H1 (cell line): ENCODE results near the gene KLK6. TPM values are rescaled to one million over a fixed set of nuclear protein-coding genes. Genes with fewer than 3 reads are reported as not detected.
A peak's percentile ranks its signal among the peaks of the same experiment; 100 is the strongest.

Experiments used
- CTCF ChIA-PET: fragments of 300-600 bp; sonication (Branson Sonifier 250); formaldehyde crosslinking; loops from one replicate; lab custom pipeline; 2021; ENCODE audit not compliant: partially characterized antibody; lab: Charles Lee
- POLR2A ChIA-PET: fragments of 300-600 bp; sonication (Branson Sonifier 250); formaldehyde crosslinking; loops from one replicate; lab custom pipeline; 2021; ENCODE audit warnings: inconsistent platforms; ENCODE audit not compliant: partially characterized antibody; lab: Charles Lee
- DNase-seq, 2 experiments: peaks; one replicate each; pipeline versions ENCODE4 v3.0.0 to v3.0.0-alpha.2; 2010 to 2022; ENCODE audit warnings: low spot score in 2 of 2, low read depth in 1 of 2, mixed read lengths in 1 of 2
- FAIRE-seq: peaks from 2 replicates; lab custom pipeline; 2011; peaks lifted over from hg19 to GRCh38; lab: Jason Lieb, UNC
- H2AFZ ChIP-seq: 2 replicates; pipeline ENCODE4 v1.8.1; 2012; ENCODE audit warnings: low read length, inconsistent platforms
- H2AK5ac ChIP-seq: 2 replicates; pipeline ENCODE4 v1.6.1; 2013; ENCODE audit warnings: low read depth, low read length
- H2BK120ac ChIP-seq: replicated peaks from 2 replicates; pipeline ENCODE3; 2013; ENCODE audit warnings: low read depth, low read length, inconsistent platforms
- H2BK12ac ChIP-seq: 2 replicates; pipeline ENCODE4 v1.6.1; 2013; ENCODE audit warnings: low read depth, low read length
- H2BK15ac ChIP-seq: 2 replicates; pipeline ENCODE4 v1.6.1; 2013; ENCODE audit warnings: low read length
- H2BK20ac ChIP-seq: 2 replicates; pipeline ENCODE4 v1.6.1; 2013; ENCODE audit warnings: low read length
- H2BK5ac ChIP-seq: 2 replicates; pipeline ENCODE4 v1.6.1; 2013; ENCODE audit warnings: low read depth, low read length
- H3K14ac ChIP-seq: 2 replicates; pipeline ENCODE4 v1.6.1; 2013; ENCODE audit warnings: inconsistent platforms; ENCODE audit not compliant: insufficient read length
- H3K18ac ChIP-seq: 2 replicates; pipeline ENCODE4 v1.6.1; 2013; ENCODE audit warnings: low read length; ENCODE audit errors: extremely low read depth
- H3K23ac ChIP-seq: 2 replicates; pipeline ENCODE4 v1.6.1; 2013; ENCODE audit warnings: inconsistent platforms; ENCODE audit not compliant: insufficient read length
- H3K23me2 ChIP-seq: 2 replicates; pipeline ENCODE4 v1.6.1; 2013; ENCODE audit warnings: low read depth, low read length
- H3K27ac ChIP-seq: 2 replicates; pipeline ENCODE4 v1.6.1; 2011; ENCODE audit warnings: low read depth, low read length, inconsistent platforms
- H3K27me3 ChIP-seq, 4 experiments: replicated peaks in 1 of 4; 1 replicate in 1 of 4; 2 replicates in 3 of 4; pipeline versions ENCODE4 v1.6.1 to v1.8.1; 2011 to 2013; ENCODE audit warnings: low read length in 3 of 4, mild to moderate bottlenecking in 3 of 4, inconsistent platforms in 2 of 4, mixed read lengths in 2 of 4, moderate library complexity in 1 of 4; ENCODE audit not compliant: control insufficient read depth in 3 of 4, insufficient read depth in 3 of 4; ENCODE audit errors: extremely low read depth in 1 of 4
- H3K36me3 ChIP-seq, 4 experiments: 2 replicates each; pipeline versions ENCODE4 v1.6.1 to v1.8.1; 2011 to 2013; ENCODE audit warnings: mild to moderate bottlenecking in 4 of 4, low read length in 3 of 4, moderate library complexity in 2 of 4, control low read depth in 1 of 4, inconsistent platforms in 1 of 4; ENCODE audit not compliant: insufficient read depth in 4 of 4, control insufficient read depth in 2 of 4
- H3K4ac ChIP-seq: replicated peaks from 2 replicates; pipeline ENCODE3; 2013; ENCODE audit warnings: low read length, low read depth, mixed read lengths, inconsistent platforms; ENCODE audit not compliant: insufficient read length
- H3K4me1 ChIP-seq, 4 experiments: replicated peaks in 1 of 4; 1 replicate in 1 of 4; 2 replicates in 3 of 4; pipeline versions ENCODE4 v1.6.1 to v1.8.1; 2011 to 2013; ENCODE audit warnings: low read length in 3 of 4, inconsistent platforms in 2 of 4, mixed read lengths in 1 of 4; ENCODE audit not compliant: insufficient read depth in 4 of 4, control insufficient read depth in 3 of 4
- H3K4me2 ChIP-seq, 2 experiments: 2 replicates each; pipeline versions ENCODE4 v1.6.1 to v1.8.1; 2011 to 2013; ENCODE audit warnings: low read depth in 2 of 2, low read length in 2 of 2, control low read depth in 1 of 2, inconsistent platforms in 1 of 2, mild to moderate bottlenecking in 1 of 2; ENCODE audit not compliant: insufficient read depth in 1 of 2
- H3K4me3 ChIP-seq, 4 experiments: fragments of 200-600, 300-600 bp in 1 of 4; sonication (generic), shearing (Covaris generic), sonication (Bioruptor Twin) in 1 of 4; 2 replicates each; pipeline versions ENCODE4 v1.5.1 to v1.8.1; 2011 to 2016; ENCODE audit warnings: low read length in 4 of 4, low read depth in 3 of 4, control low read depth in 2 of 4, inconsistent platforms in 2 of 4, mild to moderate bottlenecking in 2 of 4, mixed read lengths in 1 of 4, moderate library complexity in 1 of 4; ENCODE audit not compliant: insufficient read depth in 2 of 4; ENCODE audit errors: extremely low read depth in 1 of 4
- H3K56ac ChIP-seq: replicated peaks from 2 replicates; pipeline ENCODE3; 2013; ENCODE audit warnings: low read depth, mild to moderate bottlenecking, mixed read lengths, low read length, inconsistent platforms; ENCODE audit not compliant: insufficient read length
- H3K79me1 ChIP-seq: 2 replicates; pipeline ENCODE4 v1.6.1; 2013; ENCODE audit warnings: low read depth, low read length, control low read depth
- H3K79me2 ChIP-seq, 2 experiments: 2 replicates each; pipeline versions ENCODE4 v1.6.1 to v1.8.1; 2012 to 2013; ENCODE audit warnings: low read length in 2 of 2, mild to moderate bottlenecking in 2 of 2, inconsistent platforms in 1 of 2; ENCODE audit not compliant: insufficient read depth in 2 of 2, control insufficient read depth in 1 of 2
- H3K9ac ChIP-seq, 4 experiments: replicated peaks in 1 of 4; 1 replicate in 1 of 4; 2 replicates in 3 of 4; pipeline versions ENCODE4 v1.6.1 to v1.8.1; 2011 to 2013; ENCODE audit warnings: low read depth in 3 of 4, low read length in 3 of 4, control low read depth in 2 of 4, mild to moderate bottlenecking in 2 of 4, moderate library complexity in 2 of 4, inconsistent platforms in 1 of 4; ENCODE audit errors: extremely low read depth in 1 of 4
- H3K9me3 ChIP-seq, 2 experiments: 2 replicates each; pipeline versions ENCODE4 v1.6.1 to v1.8.1; 2012 to 2013; ENCODE audit warnings: mild to moderate bottlenecking in 2 of 2, moderate library complexity in 2 of 2, control low read depth in 1 of 2, inconsistent platforms in 1 of 2, low read depth in 1 of 2, low read length in 1 of 2, mixed read lengths in 1 of 2; ENCODE audit not compliant: insufficient read depth in 2 of 2
- H4K20me1 ChIP-seq, 2 experiments: replicated peaks in 1 of 2; 2 replicates each; pipeline versions ENCODE3 to v1.8.1; 2011 to 2013; ENCODE audit warnings: inconsistent platforms in 2 of 2, low read length in 2 of 2, mild to moderate bottlenecking in 1 of 2; ENCODE audit not compliant: insufficient read depth in 2 of 2, control insufficient read depth in 1 of 2
- H4K5ac ChIP-seq: 2 replicates; pipeline ENCODE4 v1.6.1; 2013; ENCODE audit warnings: low read length, low read depth, mixed read lengths, inconsistent platforms; ENCODE audit not compliant: insufficient read length
- H4K8ac ChIP-seq: 2 replicates; pipeline ENCODE4 v1.8.0; 2013; ENCODE audit warnings: mild to moderate bottlenecking, moderate library complexity, low read length, inconsistent platforms; ENCODE audit not compliant: insufficient read depth; ENCODE audit errors: extremely low read depth
- H4K91ac ChIP-seq: replicated peaks from 2 replicates; pipeline ENCODE3; 2013; ENCODE audit warnings: low read length, mixed read lengths, inconsistent platforms; ENCODE audit not compliant: insufficient read length
- CEBPB ChIP-seq: IDR thresholded peaks from 2 replicates; pipeline ENCODE4 v1.6.1; 2012; ENCODE audit warnings: low read depth, low read length
- CHD2 ChIP-seq: IDR thresholded peaks from 2 replicates; pipeline ENCODE4 v1.6.1; 2012; ENCODE audit warnings: low read length, improper control_type of control experiment
- E2F6 ChIP-seq: IDR thresholded peaks from 2 replicates; pipeline ENCODE4 v1.6.1; 2012; ENCODE audit warnings: inconsistent platforms
- EGR1 ChIP-seq: IDR thresholded peaks from 2 replicates; pipeline ENCODE4 v1.6.1; 2011; ENCODE audit warnings: low read depth, low read length, borderline replicate concordance
- JUN ChIP-seq: IDR thresholded peaks from 2 replicates; pipeline ENCODE4 v1.6.1; 2011; ENCODE audit warnings: low read depth, mild to moderate bottlenecking, improper control_type of control experiment, low read length
- SIN3A ChIP-seq, 2 experiments: IDR thresholded peaks in 1 of 2; conservative IDR thresholded peaks in 1 of 2; 2 replicates each; pipeline ENCODE4 v1.6.1; 2011 to 2012; ENCODE audit warnings: low read length in 2 of 2, improper control_type of control experiment in 1 of 2, low read depth in 1 of 2, mild to moderate bottlenecking in 1 of 2
- TAF7 ChIP-seq: optimal IDR thresholded peaks from 2 replicates; pipeline ENCODE3; 2011; ENCODE audit warnings: low read depth, mild to moderate bottlenecking, inconsistent platforms, low read length, moderate library complexity, borderline replicate concordance
- TCF12 ChIP-seq: IDR thresholded peaks from 2 replicates; pipeline ENCODE4 v1.6.1; 2011; ENCODE audit warnings: low read depth, mild to moderate bottlenecking, low read length
- TEAD4 ChIP-seq: IDR thresholded peaks from 2 replicates; pipeline ENCODE4 v1.6.1; 2012; ENCODE audit warnings: low read depth, low read length, inconsistent platforms, mixed read lengths
- USF2 ChIP-seq: IDR thresholded peaks from 2 replicates; pipeline ENCODE4 v1.6.1; 2011; ENCODE audit warnings: low read length, improper control_type of control experiment
- YY1 ChIP-seq: IDR thresholded peaks from 2 replicates; pipeline ENCODE4 v1.6.1; 2011; ENCODE audit warnings: low read depth, mild to moderate bottlenecking, low read length
- WGBS, 2 experiments: shearing (Covaris generic) in 1 of 2; methylation state at CpG; one replicate each; pipeline versions ENCODE4 v1.1.6 to v1.1.7; 2013 to 2015; ENCODE audit warnings: low lambda C conversion rate in 2 of 2, mixed read lengths in 2 of 2, inconsistent platforms in 1 of 2, low coverage in 1 of 2, missing lambda C conversion rate in 1 of 2; ENCODE audit not compliant: insufficient replicate concordance in 2 of 2, insufficient coverage in 1 of 2, insufficient read length in 1 of 2; ENCODE audit errors: extremely low coverage in 1 of 2, missing lambda C conversion rate in 1 of 2; 5-methylcytosine and 5-hydroxymethylcytosine counted together
- polyA plus RNA-seq, 7 experiments: library from polyadenylated mRNA; depleted of rRNA in 3 of 7; stranded (reverse) in 5 of 7; unstranded in 2 of 7; fragments of >200 nt in 5 of 7; fragments of 200-250 nt in 2 of 7; gene quantifications; 1 replicate in 5 of 7; 2 replicates in 1 of 7; 4 replicates in 1 of 7; pipeline versions ENCODE4 v1.2.1 to v1.2.3, GENCODE V29; 2011 to 2013; ENCODE audit warnings: missing spikeins in 2 of 7, mixed read lengths in 2 of 7
- total RNA-seq: library from RNA; stranded (reverse); fragmentation: NEBNext Ultra II Directional; extraction: Animal tissue kit (Norgen Biotek cat#: 25700); gene quantifications from 2 replicates; pipeline ENCODE4 v1.2.1, GENCODE V29; 2021

Gene KLK6
- total and polyA plus RNA-seq, 2 of the 8 experiments (the other 6 are each of a cell fraction or from before 2014, with no cell fraction given) = 0.69 to 3.2 TPM

- FAIRE-seq = no peak
- Histone ChIP-seq H4K91ac (peak overlapping the region; percentile 34), H3K36me3 (0 out of 8 replicates have a peak, but pooled peaks cover 0 to 3% (median 0%) of the 10 kb centered on the region in 4 experiments), H3K56ac (no peak overlapping the region), H2BK120ac (no peak overlapping the region), H4K20me1 (no peaks in the 10 kb centered on the region), H3K23me2 (no peaks in the 10 kb centered on the region), H3K4me3 (no peak overlapping the region), H3K79me1 (no peaks in the 10 kb centered on the region), H3K18ac (no peak overlapping the region), H3K9ac (no peak overlapping the region), H3K9me3 (no peaks in the 10 kb centered on the region), H2AFZ (no peak overlapping the region), H3K4ac (no peak overlapping the region), H2BK15ac (no peak overlapping the region), H3K4me2 (no peak overlapping the region), H2AK5ac (no peak overlapping the region), H4K8ac (no peak overlapping the region), H4K5ac (no peak overlapping the region), H3K27ac (no peak overlapping the region), H3K79me2 (no peaks in the 10 kb centered on the region), H3K23ac (no peak overlapping the region), H3K27me3 (peaks cover 0 to 3% (median 0%) of the 10 kb centered on the region in 4 experiments; a peak in 1 of 7 replicates), H2BK20ac (no peak overlapping the region), H3K14ac (no peak overlapping the region), H3K4me1 (peaks cover 3 to 34% (median 15%) of the 10 kb centered on the region in 4 experiments; a peak in 5 of 7 replicates), H2BK5ac (no peak overlapping the region), H2BK12ac (no peak overlapping the region)
- DNase-seq = no peak
- CTCF ChIA-PET = interaction anchor here (0.6 to 0.7 kb wide), 2 partner anchors 15 to 25 kb away, joined by 3 read pairs; no protein-coding TSS in a partner anchor
- POLR2A ChIA-PET = interaction anchor here (0.8 kb wide), 1 partner anchor 199 kb away, joined by 3 read pairs; no protein-coding TSS in a partner anchor
- WGBS, 2 experiments = 96% methylated on average over 4 of the region's 4 CpGs; no CpG with 5 or more reads in 1 of the 2 experiments
- no peak for TF ChIP-seq CEBPB
- no peak for TF ChIP-seq E2F6
- TF ChIP-seq USF2 = no peak
- no peak for TF ChIP-seq TEAD4
- TF ChIP-seq TAF7 = no peak
- no peak for TF ChIP-seq JUN
- no peak for TF ChIP-seq SIN3A (conservative IDR thresholded peaks at IDR 0.05 in 1 of 2, IDR thresholded peaks at IDR 0.05 in 1 of 2; ENCODE audit: low read depth in 1 of 2, low read length in 2 of 2)
- no peak for TF ChIP-seq CHD2
- TF ChIP-seq YY1 = no peak
- TF ChIP-seq TCF12 = no peak
- no peak for TF ChIP-seq EGR1
Measured at GRCh38 chr19:50977626-50978025, 8.2 kb upstream of the KLK6 start.
